GM23338 (cell line): ENCODE results near the gene CRTC3. TPM values are rescaled to one million over a fixed set of nuclear protein-coding genes. Genes with fewer than 3 reads are reported as not detected.

Source experiments
- ATAC-seq: fragments of 200-7000 bp; cut with Tn5 transposase; 3 replicates; pipeline ENCODE4 v1.9.1; 2020
- DNase-seq: peaks from one replicate; pipeline ENCODE4 v3.0.0-alpha.2; 2015; ENCODE audit warnings: low spot score
- H2AFZ ChIP-seq: fragments of 200-600 bp; sonication (generic); 2 replicates; pipeline ENCODE4 v1.8.0; 2016; ENCODE audit warnings: antibody characterized with exemption, mild to moderate bottlenecking, moderate library complexity
- H3F3A ChIP-seq: fragments of 200-600 bp; sonication (generic); replicated peaks from 2 replicates; pipeline ENCODE4 v1.8.0; 2017; ENCODE audit warnings: antibody characterized with exemption, mixed run types, low read depth
- H3K27ac ChIP-seq: fragments of 200-600 bp; sonication (generic); 2 replicates; pipeline ENCODE4 v1.6.1; 2016; ENCODE audit warnings: low read depth
- H3K27me3 ChIP-seq: fragments of 200-600 bp; sonication (generic); 2 replicates; pipeline ENCODE4 v1.8.0; 2016; ENCODE audit warnings: mild to moderate bottlenecking, mixed run types, moderate library complexity; ENCODE audit not compliant: insufficient read depth
- H3K36me3 ChIP-seq: fragments of 200-600 bp; sonication (generic); 2 replicates; pipeline ENCODE4 v1.8.0; 2016; ENCODE audit warnings: mild to moderate bottlenecking; ENCODE audit not compliant: insufficient read depth
- H3K4me1 ChIP-seq: fragments of 200-600 bp; sonication (generic); 2 replicates; pipeline ENCODE4 v1.8.0; 2016; ENCODE audit warnings: mild to moderate bottlenecking, moderate library complexity; ENCODE audit not compliant: insufficient read depth
- H3K4me2 ChIP-seq: fragments of 200-600 bp; sonication (generic); 2 replicates; pipeline ENCODE4 v1.7.1; 2017; ENCODE audit warnings: mixed run types
- H3K4me3 ChIP-seq: fragments of 200-600 bp; sonication (generic); 2 replicates; pipeline ENCODE4 v1.6.1; 2016; ENCODE audit warnings: mixed run types
- H3K79me2 ChIP-seq: fragments of 200-600 bp; sonication (generic); replicated peaks from 2 replicates; pipeline ENCODE4 v1.8.0; 2017; ENCODE audit warnings: mild to moderate bottlenecking; ENCODE audit not compliant: insufficient read depth
- H3K9me2 ChIP-seq: fragments of 200-600 bp; sonication (generic); 2 replicates; pipeline ENCODE4 v1.8.0; 2017; ENCODE audit not compliant: insufficient read depth
- H4K20me1 ChIP-seq: fragments of 200-600 bp; sonication (generic); replicated peaks from 2 replicates; pipeline ENCODE4 v1.8.0; 2017; ENCODE audit warnings: mild to moderate bottlenecking; ENCODE audit not compliant: insufficient read depth
- H3K27ac Mint-ChIP-seq: 2 replicates; pipeline ENCODE4 v1.8.0; 2020; ENCODE audit warnings: inconsistent platforms, mild to moderate bottlenecking, moderate library complexity, mixed read lengths
- H3K27me3 Mint-ChIP-seq: 3 replicates; pipeline ENCODE4 v1.8.0; 2022; ENCODE audit warnings: low read depth, mild to moderate bottlenecking, moderate library complexity, mixed read lengths, inconsistent platforms; ENCODE audit not compliant: insufficient read depth, poor library complexity
- H3K36me3 Mint-ChIP-seq: 3 replicates; pipeline ENCODE4 v1.8.0; 2021; ENCODE audit warnings: low read depth, mild to moderate bottlenecking, inconsistent platforms, moderate library complexity, mixed read lengths
- H3K4me1 Mint-ChIP-seq: 3 replicates; pipeline ENCODE4 v1.8.0; 2020; ENCODE audit warnings: mild to moderate bottlenecking, inconsistent platforms, mixed read lengths
- H3K4me3 Mint-ChIP-seq: 3 replicates; pipeline ENCODE4 v1.8.0; 2021; ENCODE audit warnings: moderate library complexity, mild to moderate bottlenecking, inconsistent platforms, mixed read lengths
- H3K9me3 Mint-ChIP-seq: 3 replicates; pipeline ENCODE4 v1.8.0; 2020; ENCODE audit warnings: moderate library complexity, mild to moderate bottlenecking, inconsistent platforms, mixed read lengths
- CREB1 ChIP-seq: fragments of 250-450 bp; sonication (Bioruptor Pico); IDR thresholded peaks from 2 replicates; pipeline ENCODE4 v1.5.0; 2020; ENCODE audit warnings: low read depth, mild to moderate bottlenecking, moderate library complexity
- EZH2 ChIP-seq: fragments of 200-600 bp; sonication (generic); IDR thresholded peaks from one replicate; pipeline ENCODE4 v1.8.0; 2017; ENCODE audit warnings: antibody characterized with exemption, mild to moderate bottlenecking, low read depth; ENCODE audit not compliant: unreplicated experiment
- EZH2phosphoT487 ChIP-seq: fragments of 200-600 bp; sonication (generic); IDR thresholded peaks from one replicate; pipeline ENCODE4 v1.8.1; 2018; ENCODE audit warnings: antibody characterized with exemption; ENCODE audit not compliant: unreplicated experiment
- JUNB ChIP-seq: IDR thresholded peaks from one replicate; pipeline ENCODE4 v1.6.1; 2016; ENCODE audit warnings: antibody characterized with exemption; ENCODE audit not compliant: unreplicated experiment
- NANOG ChIP-seq: IDR thresholded peaks from 2 replicates; pipeline ENCODE4 v1.6.1; 2016; ENCODE audit warnings: antibody characterized with exemption, borderline replicate concordance
- POLR2AphosphoS5 ChIP-seq: IDR thresholded peaks from 2 replicates; pipeline ENCODE4 v1.6.1; 2016; ENCODE audit warnings: antibody characterized with exemption, low read depth
- REST ChIP-seq: IDR thresholded peaks from one replicate; pipeline ENCODE4 v1.6.1; 2018; ENCODE audit warnings: antibody characterized with exemption; ENCODE audit not compliant: unreplicated experiment
- STAT1 ChIP-seq: IDR thresholded peaks from one replicate; pipeline ENCODE4 v1.6.1; 2016; ENCODE audit warnings: antibody characterized with exemption; ENCODE audit not compliant: unreplicated experiment
- ZNF114 ChIP-seq: fragments of 250-450 bp; sonication (Bioruptor Pico); IDR thresholded peaks from 2 replicates; pipeline ENCODE4 v1.5.0; 2020; ENCODE audit warnings: mild to moderate bottlenecking, moderate library complexity
- ZNF331 ChIP-seq: fragments of 250-450 bp; sonication (Bioruptor Pico); IDR thresholded peaks from 2 replicates; pipeline ENCODE4 v1.5.0; 2020; ENCODE audit warnings: low read depth, mild to moderate bottlenecking, moderate library complexity
- ZNF462 ChIP-seq: fragments of 250-450 bp; sonication (Bioruptor Pico); IDR thresholded peaks from 2 replicates; pipeline ENCODE4 v1.5.0; 2020; ENCODE audit warnings: mild to moderate bottlenecking, moderate library complexity
- polyA plus RNA-seq: library from polyadenylated mRNA; unstranded; fragments of >200 nt; fragmentation: Nextera tagmentation; extraction: Ambion mirVana; gene quantifications from 2 replicates; pipeline ENCODE4 v1.2.1, GENCODE V29; 2016
- total RNA-seq: library from RNA; depleted of rRNA; stranded (reverse); fragments of >200 nt; shearing (Covaris generic); gene quantifications from 2 replicates; pipeline ENCODE4 v1.2.3, GENCODE V29; 2014
- TF ChIP-seq, protein P1 (sequence below): IDR thresholded peaks from 2 replicates; pipeline ENCODE4 v1.6.1; 2016; ENCODE audit warnings: antibody characterized with exemption
- TF ChIP-seq, protein P2 (sequence below), 2 experiments: fragments of 200-600 bp in 1 of 2; sonication (generic) in 1 of 2; conservative IDR thresholded peaks; 2 replicates each; pipeline versions ENCODE4 v1.5.1 to v1.6.1; 2016 to 2017; ENCODE audit warnings: antibody characterized with exemption in 2 of 2, low read depth in 2 of 2, mild to moderate bottlenecking in 2 of 2, moderate library complexity in 1 of 2

Gene CRTC3
- total and polyA plus RNA-seq, 2 experiments from 2014 or later = 2.8 to 3.8 TPM

DNA sequence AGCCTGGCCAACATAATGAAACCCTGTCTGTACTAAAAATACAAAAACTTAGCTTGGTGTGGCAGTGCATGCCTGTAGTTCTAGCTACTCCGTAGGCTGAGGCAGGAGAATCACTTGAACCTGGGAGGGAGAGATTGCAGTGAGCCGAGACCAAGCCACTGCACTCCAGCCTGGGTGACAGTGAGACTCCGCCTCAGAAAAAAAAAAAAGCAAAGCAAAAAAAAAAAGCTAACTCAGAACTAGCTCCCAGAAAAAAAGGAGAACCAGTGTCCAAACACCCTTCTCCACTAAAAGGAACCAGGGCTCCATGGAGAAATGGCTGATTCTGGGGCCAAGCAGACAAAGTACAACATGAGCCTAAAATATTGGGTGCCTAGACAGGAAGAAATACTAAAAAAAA is 16.7 kb upstream of the CRTC3 start:
- H3K4me3 ChIP-seq = no peak overlapping the region
- peaks cover 23% of the 10 kb centered on the region for H3K9me3 Mint-ChIP-seq
- TF ChIP-seq, protein P1, sequence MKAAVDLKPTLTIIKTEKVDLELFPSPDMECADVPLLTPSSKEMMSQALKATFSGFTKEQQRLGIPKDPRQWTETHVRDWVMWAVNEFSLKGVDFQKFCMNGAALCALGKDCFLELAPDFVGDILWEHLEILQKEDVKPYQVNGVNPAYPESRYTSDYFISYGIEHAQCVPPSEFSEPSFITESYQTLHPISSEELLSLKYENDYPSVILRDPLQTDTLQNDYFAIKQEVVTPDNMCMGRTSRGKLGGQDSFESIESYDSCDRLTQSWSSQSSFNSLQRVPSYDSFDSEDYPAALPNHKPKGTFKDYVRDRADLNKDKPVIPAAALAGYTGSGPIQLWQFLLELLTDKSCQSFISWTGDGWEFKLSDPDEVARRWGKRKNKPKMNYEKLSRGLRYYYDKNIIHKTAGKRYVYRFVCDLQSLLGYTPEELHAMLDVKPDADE = no peak
- no peak for TF ChIP-seq ZNF331 (CRISPR knock-in tag)
- no peak for TF ChIP-seq ZNF462 (CRISPR knock-in tag)
- TF ChIP-seq, protein P2, sequence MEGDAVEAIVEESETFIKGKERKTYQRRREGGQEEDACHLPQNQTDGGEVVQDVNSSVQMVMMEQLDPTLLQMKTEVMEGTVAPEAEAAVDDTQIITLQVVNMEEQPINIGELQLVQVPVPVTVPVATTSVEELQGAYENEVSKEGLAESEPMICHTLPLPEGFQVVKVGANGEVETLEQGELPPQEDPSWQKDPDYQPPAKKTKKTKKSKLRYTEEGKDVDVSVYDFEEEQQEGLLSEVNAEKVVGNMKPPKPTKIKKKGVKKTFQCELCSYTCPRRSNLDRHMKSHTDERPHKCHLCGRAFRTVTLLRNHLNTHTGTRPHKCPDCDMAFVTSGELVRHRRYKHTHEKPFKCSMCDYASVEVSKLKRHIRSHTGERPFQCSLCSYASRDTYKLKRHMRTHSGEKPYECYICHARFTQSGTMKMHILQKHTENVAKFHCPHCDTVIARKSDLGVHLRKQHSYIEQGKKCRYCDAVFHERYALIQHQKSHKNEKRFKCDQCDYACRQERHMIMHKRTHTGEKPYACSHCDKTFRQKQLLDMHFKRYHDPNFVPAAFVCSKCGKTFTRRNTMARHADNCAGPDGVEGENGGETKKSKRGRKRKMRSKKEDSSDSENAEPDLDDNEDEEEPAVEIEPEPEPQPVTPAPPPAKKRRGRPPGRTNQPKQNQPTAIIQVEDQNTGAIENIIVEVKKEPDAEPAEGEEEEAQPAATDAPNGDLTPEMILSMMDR (conservative IDR thresholded peaks at IDR 0.05; ENCODE audit: low read depth in 2 of 2) = no peak
- no peak for TF ChIP-seq CREB1 (CRISPR knock-in tag)
- no peak for TF ChIP-seq EZH2
- no peak for TF ChIP-seq NANOG
- no peak for TF ChIP-seq JUNB
- no peak for TF ChIP-seq REST
- no peak for TF ChIP-seq STAT1
- TF ChIP-seq ZNF114 (CRISPR knock-in tag) = no peak
- TF ChIP-seq POLR2AphosphoS5 = no peak
- no peak for TF ChIP-seq EZH2phosphoT487

More for the DNA sequence above, 16.7 kb upstream of the CRTC3 start:
- Mint-ChIP-seq H3K27me3 (no peaks in the 10 kb centered on the region), H3K36me3 (peaks cover 5% of the 10 kb centered on the region; the same call in 1 of the 3 replicates), H3K4me3 (no peak overlapping the region), H3K27ac (no peak overlapping the region), H3K4me1 (no peaks in the 10 kb centered on the region)
- H3K79me2 ChIP-seq = no peaks in the 10 kb centered on the region
- no peak overlapping the region for H3K4me2 ChIP-seq
- no peak overlapping the region for H3K27ac ChIP-seq
- H3K27me3 ChIP-seq = no peaks in the 10 kb centered on the region
- no peaks in the 10 kb centered on the region for H4K20me1 ChIP-seq
- ATAC-seq = no peak
- no peak for DNase-seq
- H2AFZ ChIP-seq = no peak overlapping the region
- H3K4me1 ChIP-seq = 0 out of 2 replicates have a peak, but pooled peaks cover 4% of the 10 kb centered on the region
- no peaks in the 10 kb centered on the region for H3F3A ChIP-seq
- H3K9me2 ChIP-seq = no peaks in the 10 kb centered on the region; the same call in 1 of the 2 replicates
- H3K36me3 ChIP-seq = no peaks in the 10 kb centered on the region
